Left ventricle myocardium superior (tissue), 1 donor: ENCODE data around the gene ZNF776. TPM values are rescaled to one million over a fixed set of nuclear protein-coding genes. Genes with fewer than 3 reads are reported as not detected.
"Not testable (repeated sequence)": the region's sequence is repeated elsewhere in the genome, so short reads cannot be mapped to it uniquely, and the experiment has no call there.

Source experiments
- ATAC-seq: fragments of 200-7000 bp; cut with Tn5 transposase; one replicate; pipeline ENCODE4 v1.9.1; 2020; ENCODE audit warnings: mild to moderate bottlenecking, moderate library complexity
- DNase-seq: peaks from one replicate; pipeline ENCODE4 v3.0.0-alpha.2; 2020
- intact Hi-C: fragments of 100-400 bp; cut with micrococcal nuclease; formaldehyde crosslinking; loops from one replicate; pipeline ENCODE4 v1.11.0; 2022
- total RNA-seq: library from RNA; stranded (reverse); fragmentation: NEBNext Ultra II Directional; extraction: Animal tissue kit (Norgen Biotek cat#: 25700); gene quantifications from one replicate; pipeline ENCODE4 v1.2.1, GENCODE V29; 2021
- donor health status: DM: no; HTN: yes; CAD: no; lungs with severe emphysema.

Gene ZNF776
- total RNA-seq, 1 donor from 2014 or later = 15.9 TPM

- intact Hi-C loops = no loop called here
- no peak for DNase-seq
- ATAC-seq = no peak
Observed at GRCh38 chr19:57771417-57771816, 24.8 kb downstream of the ZNF776 start.

- intact Hi-C loops = no loop called here
- ATAC-seq (no peak), DNase-seq (no peak)
Observed at GRCh38 chr19:57773488-57773887, 26.9 kb downstream of the ZNF776 start.

- intact Hi-C loops = no loop called here
- no peak for DNase-seq
- ATAC-seq = peak; percentile 20
Observed at GRCh38 chr19:57776764-57777296, 30.2 kb downstream of the ZNF776 start.

- no peak for ATAC-seq
- DNase-seq = no peak
- intact Hi-C loops = no loop called here
Observed at GRCh38 chr19:57778336-57778735, 31.7 kb downstream of the ZNF776 start.

GRCh38 chr19:57779220-57779845 lies 32.7 kb downstream of the ZNF776 start:
- no peak for ATAC-seq

GRCh38 chr19:57786286-57786685 lies 39.7 kb downstream of the ZNF776 start:
- DNase-seq = no peak
- ATAC-seq = peak; percentile 31
- intact Hi-C loops = no loop called here

More at GRCh38 chr19:57779220-57779845, 32.7 kb downstream of the ZNF776 start:
- DNase-seq = no peak
- intact Hi-C loops = no loop called here

- DNase-seq (no peak), ATAC-seq (peak; percentile 31)
- intact Hi-C loops = no loop called here
Observed at GRCh38 chr19:57786906-57787305, 40.3 kb downstream of the ZNF776 start.

GRCh38 chr19:57788114-57788692 lies 41.6 kb downstream of the ZNF776 start:
- no peak for ATAC-seq
- DNase-seq = no peak
- intact Hi-C loops = no loop called here

GRCh38 chr19:57789288-57789687 lies 42.7 kb downstream of the ZNF776 start:
- DNase-seq (no peak), ATAC-seq (no peak)
- intact Hi-C loops = no loop called here

GRCh38 chr19:57796580-57796979 lies 50.0 kb downstream of the ZNF776 start:
- ATAC-seq = not testable (repeated sequence)

GRCh38 chr19:57800696-57801095 lies 54.1 kb downstream of the ZNF776 start:
- ATAC-seq (no peak), DNase-seq (no peak)
- intact Hi-C loops = no loop called here

More at GRCh38 chr19:57796580-57796979, 50.0 kb downstream of the ZNF776 start:
- DNase-seq, intact Hi-C loops: not testable (repeated sequence)

GRCh38 chr19:57802269-57802668 lies 55.7 kb downstream of the ZNF776 start:
- intact Hi-C loops = no loop called here
- ATAC-seq = no peak
- no peak for DNase-seq

- ATAC-seq (no peak), DNase-seq (no peak)
- intact Hi-C loops = no loop called here
Observed at GRCh38 chr19:57803265-57803593, 56.6 kb downstream of the ZNF776 start.

- intact Hi-C loops = no loop called here
- DNase-seq (no peak), ATAC-seq (peak; percentile 61)
Observed at GRCh38 chr19:57803594-57804325, 57.1 kb downstream of the ZNF776 start.

GRCh38 chr19:57807541-57807940 lies 60.9 kb downstream of the ZNF776 start:
- ATAC-seq = no peak
- intact Hi-C loops = no loop called here
- DNase-seq = no peak

Other genes starting within 250 kb of the ZNF776 start
- gene ZNF773, start 246.9 kb upstream of the ZNF776 start, total RNA-seq = 6.0 TPM
- gene ZNF549, start 219.5 kb upstream of the ZNF776 start, total RNA-seq = 4.1 TPM
- gene ZNF550, start 187.0 kb upstream of the ZNF776 start, total RNA-seq = 8.4 TPM
- 4.8 TPM for gene ZNF416, start 167.9 kb upstream of the ZNF776 start, total RNA-seq
- 4.1 TPM for gene ZIK1, start 162.7 kb upstream of the ZNF776 start, total RNA-seq
- 3.9 TPM for gene ZNF530, start 146.9 kb upstream of the ZNF776 start, total RNA-seq
- 12.9 TPM for gene ZNF134, start 132.6 kb upstream of the ZNF776 start, total RNA-seq
- 11.1 TPM for gene ZNF211, start 113.6 kb upstream of the ZNF776 start, total RNA-seq
- not detected for gene ZSCAN4, start 77.9 kb upstream of the ZNF776 start, total RNA-seq
- 3.1 TPM for gene ZNF551, start 64.8 kb upstream of the ZNF776 start, total RNA-seq
- gene ZNF154, start 37.6 kb upstream of the ZNF776 start, total RNA-seq = 3.5 TPM
- gene ZNF671, start 19.2 kb upstream of the ZNF776 start, total RNA-seq = 6.7 TPM
- 8.9 TPM for gene ZNF586, start 22.9 kb downstream of the ZNF776 start, total RNA-seq
- gene ZNF552, start 68.1 kb downstream of the ZNF776 start, total RNA-seq = 5.5 TPM
- 5.6 TPM for gene ZNF587B, start 83.5 kb downstream of the ZNF776 start, total RNA-seq
- 17.7 TPM for gene ZNF587, start 103.0 kb downstream of the ZNF776 start, total RNA-seq
- 14.1 TPM for gene ZNF814, start 142.2 kb downstream of the ZNF776 start, total RNA-seq
- 12.0 TPM for gene ZNF417, start 169.8 kb downstream of the ZNF776 start, total RNA-seq
- gene ZNF418, start 188.6 kb downstream of the ZNF776 start, total RNA-seq = 12.0 TPM
- 11.0 TPM for gene ZNF256, start 200.9 kb downstream of the ZNF776 start, total RNA-seq
- 2.0 TPM for gene C19orf18, start 227.7 kb downstream of the ZNF776 start, total RNA-seq